PFSK-1 (cell line): ENCODE results near the gene TANGO2.

Experiments
- FOXP2 ChIP-seq: optimal IDR thresholded peaks from 2 replicates; pipeline ENCODE3; 2011; ENCODE audit warnings: borderline replicate concordance, control low read depth, inconsistent platforms; ENCODE audit not compliant: insufficient read depth; ENCODE audit errors: extremely low read length, extremely low read depth
- POLR2AphosphoS5 ChIP-seq: IDR thresholded peaks from 2 replicates; pipeline ENCODE4 v1.6.1; 2012; ENCODE audit warnings: low read depth, mild to moderate bottlenecking, control low read depth, low read length, moderate library complexity
- SIN3A ChIP-seq: IDR thresholded peaks from 2 replicates; pipeline ENCODE4 v1.6.1; 2012; ENCODE audit warnings: mild to moderate bottlenecking, low read length, moderate library complexity, borderline replicate concordance; ENCODE audit not compliant: insufficient read depth
- TAF1 ChIP-seq: IDR thresholded peaks from 2 replicates; pipeline ENCODE4 v1.6.1; 2012; ENCODE audit warnings: low read length, control low read depth, borderline replicate concordance; ENCODE audit not compliant: insufficient read depth
- TF ChIP-seq, protein P1 (sequence below), 2 experiments: IDR thresholded peaks; 2 replicates each; pipeline versions ENCODE4 v1.6.1 to v1.8.0; 2011 to 2012; ENCODE audit warnings: low read depth in 2 of 2, low read length in 2 of 2, control low read depth in 1 of 2, inconsistent platforms in 1 of 2, mild to moderate bottlenecking in 1 of 2, moderate library complexity in 1 of 2; ENCODE audit not compliant: insufficient read depth in 1 of 2

Gene TANGO2

GRCh38 chr22:20111689-20112622 is 91.0 kb downstream of the TANGO2 start:
- TF ChIP-seq SIN3A (no peak), FOXP2 (no peak)
- TF ChIP-seq, protein P1, sequence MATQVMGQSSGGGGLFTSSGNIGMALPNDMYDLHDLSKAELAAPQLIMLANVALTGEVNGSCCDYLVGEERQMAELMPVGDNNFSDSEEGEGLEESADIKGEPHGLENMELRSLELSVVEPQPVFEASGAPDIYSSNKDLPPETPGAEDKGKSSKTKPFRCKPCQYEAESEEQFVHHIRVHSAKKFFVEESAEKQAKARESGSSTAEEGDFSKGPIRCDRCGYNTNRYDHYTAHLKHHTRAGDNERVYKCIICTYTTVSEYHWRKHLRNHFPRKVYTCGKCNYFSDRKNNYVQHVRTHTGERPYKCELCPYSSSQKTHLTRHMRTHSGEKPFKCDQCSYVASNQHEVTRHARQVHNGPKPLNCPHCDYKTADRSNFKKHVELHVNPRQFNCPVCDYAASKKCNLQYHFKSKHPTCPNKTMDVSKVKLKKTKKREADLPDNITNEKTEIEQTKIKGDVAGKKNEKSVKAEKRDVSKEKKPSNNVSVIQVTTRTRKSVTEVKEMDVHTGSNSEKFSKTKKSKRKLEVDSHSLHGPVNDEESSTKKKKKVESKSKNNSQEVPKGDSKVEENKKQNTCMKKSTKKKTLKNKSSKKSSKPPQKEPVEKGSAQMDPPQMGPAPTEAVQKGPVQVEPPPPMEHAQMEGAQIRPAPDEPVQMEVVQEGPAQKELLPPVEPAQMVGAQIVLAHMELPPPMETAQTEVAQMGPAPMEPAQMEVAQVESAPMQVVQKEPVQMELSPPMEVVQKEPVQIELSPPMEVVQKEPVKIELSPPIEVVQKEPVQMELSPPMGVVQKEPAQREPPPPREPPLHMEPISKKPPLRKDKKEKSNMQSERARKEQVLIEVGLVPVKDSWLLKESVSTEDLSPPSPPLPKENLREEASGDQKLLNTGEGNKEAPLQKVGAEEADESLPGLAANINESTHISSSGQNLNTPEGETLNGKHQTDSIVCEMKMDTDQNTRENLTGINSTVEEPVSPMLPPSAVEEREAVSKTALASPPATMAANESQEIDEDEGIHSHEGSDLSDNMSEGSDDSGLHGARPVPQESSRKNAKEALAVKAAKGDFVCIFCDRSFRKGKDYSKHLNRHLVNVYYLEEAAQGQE (IDR thresholded peaks at IDR 0.05; ENCODE audit: insufficient read depth in 1 of 2, low read depth in 2 of 2, low read length in 2 of 2) = no peak

DNA sequence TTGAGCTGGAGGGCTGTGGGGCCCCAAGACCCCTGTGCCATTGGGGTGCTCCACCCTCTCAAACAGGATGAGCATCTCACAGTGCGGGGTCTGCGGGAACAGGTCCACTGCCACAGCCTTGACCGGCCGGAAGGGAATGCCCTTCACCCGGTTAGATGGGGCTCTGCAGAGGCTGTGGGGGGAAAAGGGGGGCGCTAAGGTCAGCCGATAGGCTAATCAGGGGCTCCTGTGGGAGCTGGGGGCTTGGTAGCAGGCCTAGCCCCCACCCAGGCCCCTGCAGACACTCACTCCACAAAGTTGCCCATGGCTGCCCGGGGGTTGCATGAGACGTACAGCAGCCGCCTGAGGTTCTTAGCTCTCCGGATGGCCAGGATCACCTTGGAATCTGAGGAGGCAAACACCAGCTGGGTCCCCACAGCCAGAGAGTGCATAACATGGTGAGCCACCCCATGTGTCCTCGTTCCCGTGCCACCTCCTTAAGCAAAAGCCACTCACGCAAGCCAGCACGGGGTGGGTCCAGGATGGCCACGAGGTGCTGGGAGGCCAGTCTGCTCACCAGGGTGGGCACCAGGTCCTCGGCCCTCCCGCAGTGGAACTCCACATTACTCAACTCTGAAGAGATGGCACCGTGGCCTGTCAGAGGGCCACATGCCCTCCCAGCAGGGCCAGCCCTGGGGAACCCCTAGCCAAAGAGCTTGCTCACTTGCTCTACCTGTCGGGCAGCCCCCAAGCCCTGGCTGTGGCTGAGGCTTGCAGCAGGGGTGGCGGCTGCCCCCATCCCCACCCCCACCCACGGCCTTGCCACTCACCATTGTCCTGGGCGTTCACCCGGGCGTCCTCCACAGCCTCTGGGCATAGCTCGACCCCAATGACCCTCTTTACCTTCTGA is 92.0 kb downstream of the TANGO2 start:
- TF ChIP-seq POLR2AphosphoS5 (no peak), SIN3A (no peak), TAF1 (no peak), FOXP2 (no peak)
- TF ChIP-seq, protein P1 (IDR thresholded peaks at IDR 0.05; ENCODE audit: insufficient read depth in 1 of 2, low read depth in 2 of 2, low read length in 2 of 2) = no peak

DNA sequence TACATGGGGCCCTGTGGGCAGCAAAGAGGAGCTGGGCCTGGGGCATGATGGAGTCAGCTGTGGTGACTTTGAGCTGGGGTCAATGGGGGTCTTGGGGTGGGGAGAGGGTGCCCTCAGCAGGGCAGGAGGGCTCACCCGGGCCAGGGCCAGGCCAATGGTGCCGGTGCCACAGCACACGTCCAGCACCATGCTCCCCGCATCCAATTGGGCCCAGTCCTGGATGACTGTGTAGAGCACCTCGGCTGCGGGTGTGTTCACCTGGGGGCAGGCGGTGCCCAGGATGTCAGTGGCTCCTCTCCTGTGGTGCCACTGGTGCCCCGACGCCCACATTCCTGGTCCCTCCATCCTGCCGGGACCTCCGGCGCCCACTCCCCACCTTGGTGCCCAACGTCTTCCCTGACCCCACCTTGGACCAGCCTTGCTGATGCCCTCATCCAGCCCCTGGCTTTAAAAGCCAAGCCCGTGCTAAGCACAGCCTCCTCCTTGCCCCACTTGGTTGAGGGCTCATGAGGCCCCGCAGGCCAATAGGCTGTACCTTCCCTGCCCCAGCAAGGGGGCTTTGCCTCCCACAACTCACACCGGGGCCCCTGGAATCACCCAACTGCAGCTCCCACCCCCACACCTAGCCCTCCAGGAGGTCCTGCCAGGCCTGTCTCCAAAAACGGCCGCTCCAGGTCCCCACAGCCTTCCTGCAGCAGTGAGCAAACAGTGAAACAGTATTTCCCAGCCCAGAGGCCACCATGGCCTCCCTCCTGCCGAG is 92.8 kb downstream of the TANGO2 start:
- TF ChIP-seq POLR2AphosphoS5 (no peak), SIN3A (no peak), FOXP2 (no peak), TAF1 (no peak)
- TF ChIP-seq, protein P1 (IDR thresholded peaks at IDR 0.05; ENCODE audit: insufficient read depth in 1 of 2, low read depth in 2 of 2, low read length in 2 of 2) = no peak

DNA sequence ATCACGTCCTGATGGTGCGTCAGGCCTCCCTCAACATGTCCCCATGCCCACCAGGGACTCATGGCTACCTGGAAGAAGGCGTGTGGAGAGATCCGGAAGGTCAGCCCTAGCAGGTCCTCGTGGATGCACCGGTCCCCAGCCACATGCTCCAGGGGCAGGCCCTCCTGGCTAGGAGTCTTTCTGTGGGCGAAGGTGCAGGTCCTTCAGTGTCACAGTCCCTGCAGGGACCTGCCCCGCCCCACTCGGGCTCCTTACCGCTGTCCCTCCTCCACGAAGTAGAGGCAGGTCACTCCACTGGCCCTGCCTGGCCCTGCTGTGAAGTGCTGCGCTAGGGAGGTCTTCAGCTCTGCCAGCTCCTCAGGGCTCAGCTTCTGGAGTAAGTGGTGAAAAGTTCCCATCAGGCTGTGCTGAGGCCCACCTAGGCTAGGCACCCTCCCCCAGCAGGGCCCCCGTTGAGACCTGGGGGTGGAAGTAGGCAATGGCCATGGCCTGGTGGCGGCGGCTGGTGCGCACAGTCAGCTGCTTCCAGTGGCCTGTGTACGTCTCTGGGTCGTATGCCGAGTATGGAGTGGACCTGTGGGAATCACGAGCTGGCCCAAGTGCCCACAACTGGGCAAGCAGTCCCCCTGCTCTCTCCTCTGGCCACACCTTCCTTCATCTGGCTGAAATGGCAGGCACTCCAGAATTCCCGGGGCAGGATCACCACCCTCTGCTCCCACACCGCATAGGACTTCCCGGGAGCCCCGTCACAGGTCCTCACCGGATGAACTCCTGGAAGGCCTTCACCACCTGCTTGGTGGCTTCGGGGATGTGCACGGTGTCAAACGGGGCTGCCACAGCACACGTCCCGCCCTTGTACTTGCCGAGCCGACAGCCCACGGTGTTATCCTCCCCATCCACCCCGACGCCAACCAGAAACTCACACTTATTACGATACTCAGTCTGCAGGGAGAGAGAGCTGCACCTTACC is 93.9 kb downstream of the TANGO2 start:
- TF ChIP-seq FOXP2 (no peak), POLR2AphosphoS5 (no peak)
